ENCODE data around the gene DYSF. TPM values are rescaled to one million over a fixed set of nuclear protein-coding genes. Genes with fewer than 3 reads are reported as not detected.
A peak's percentile ranks its signal among the peaks of the same experiment; 100 is the strongest.

DYSF gene
- total RNA-seq, 1 donor = 3.5 TPM

- no peak overlapping the region for H3K4me3 ChIP-seq (ENCODE audit: low read depth, low read length)
- TF ChIP-seq, protein P1, sequence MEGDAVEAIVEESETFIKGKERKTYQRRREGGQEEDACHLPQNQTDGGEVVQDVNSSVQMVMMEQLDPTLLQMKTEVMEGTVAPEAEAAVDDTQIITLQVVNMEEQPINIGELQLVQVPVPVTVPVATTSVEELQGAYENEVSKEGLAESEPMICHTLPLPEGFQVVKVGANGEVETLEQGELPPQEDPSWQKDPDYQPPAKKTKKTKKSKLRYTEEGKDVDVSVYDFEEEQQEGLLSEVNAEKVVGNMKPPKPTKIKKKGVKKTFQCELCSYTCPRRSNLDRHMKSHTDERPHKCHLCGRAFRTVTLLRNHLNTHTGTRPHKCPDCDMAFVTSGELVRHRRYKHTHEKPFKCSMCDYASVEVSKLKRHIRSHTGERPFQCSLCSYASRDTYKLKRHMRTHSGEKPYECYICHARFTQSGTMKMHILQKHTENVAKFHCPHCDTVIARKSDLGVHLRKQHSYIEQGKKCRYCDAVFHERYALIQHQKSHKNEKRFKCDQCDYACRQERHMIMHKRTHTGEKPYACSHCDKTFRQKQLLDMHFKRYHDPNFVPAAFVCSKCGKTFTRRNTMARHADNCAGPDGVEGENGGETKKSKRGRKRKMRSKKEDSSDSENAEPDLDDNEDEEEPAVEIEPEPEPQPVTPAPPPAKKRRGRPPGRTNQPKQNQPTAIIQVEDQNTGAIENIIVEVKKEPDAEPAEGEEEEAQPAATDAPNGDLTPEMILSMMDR (IDR thresholded peaks at IDR 0.05; ENCODE audit: insufficient read depth, low read depth, low read length) = no peak
- DNase-seq (ENCODE audit: low read depth) = no peak
Measured at GRCh38 chr2:71715241-71715750, 261.9 kb downstream of the DYSF start.

- H3K4me3 ChIP-seq (ENCODE audit: low read depth, low read length) = no peak overlapping the region
- TF ChIP-seq, protein P1 (IDR thresholded peaks at IDR 0.05; ENCODE audit: insufficient read depth, low read depth, low read length) = no peak
- DNase-seq (ENCODE audit: low read depth) = no peak
Measured at GRCh38 chr2:71715951-71716696, 262.8 kb downstream of the DYSF start.

DNA sequence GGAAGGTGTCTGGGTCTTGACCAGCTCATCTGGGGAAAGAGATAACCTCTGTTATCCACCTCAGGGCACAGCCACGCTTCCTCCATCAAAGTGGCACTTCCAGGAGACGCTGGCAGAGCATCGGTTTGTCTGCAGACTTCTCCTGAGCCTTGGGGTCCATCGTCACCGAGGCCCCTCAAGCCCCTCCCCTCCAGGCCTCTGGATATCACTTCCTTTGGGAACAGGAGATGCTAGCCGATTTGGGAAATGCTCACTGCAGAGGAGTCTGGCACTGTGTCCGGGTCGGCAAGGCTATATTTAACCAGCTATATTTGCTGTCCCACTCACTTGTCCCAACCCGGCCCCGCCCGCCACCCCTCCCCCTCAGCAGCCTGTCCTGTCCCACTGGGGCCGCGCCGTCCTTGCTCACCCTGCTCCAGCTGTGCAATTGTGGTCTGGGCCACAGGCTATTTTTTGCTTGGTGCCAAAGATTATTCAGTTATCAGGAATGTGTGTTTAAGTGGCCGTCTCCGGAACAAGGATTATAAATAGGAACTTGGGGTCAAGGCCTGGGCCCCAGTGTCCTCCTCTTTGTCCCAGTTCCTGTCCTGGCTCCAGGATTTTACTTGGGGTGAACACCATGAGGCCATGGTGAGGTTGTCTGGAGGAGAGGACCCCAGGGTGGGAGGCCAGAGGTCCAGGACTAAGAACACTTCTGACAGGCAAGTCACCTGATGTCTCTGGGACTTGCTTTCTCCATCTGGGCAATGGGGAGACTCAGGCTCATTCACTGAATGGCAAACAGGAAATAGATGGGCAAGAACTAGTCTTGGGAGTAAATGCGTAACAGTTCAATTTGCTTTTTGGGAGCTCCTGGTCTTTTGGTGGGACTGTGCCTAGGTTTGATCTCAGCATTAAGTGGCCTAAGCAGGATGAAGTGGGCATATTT, 263.6 kb downstream of the DYSF start:
- TF ChIP-seq, protein P1 (IDR thresholded peaks at IDR 0.05; ENCODE audit: insufficient read depth, low read depth, low read length) = no peak
- H3K4me3 ChIP-seq (ENCODE audit: low read depth, low read length) = no peak overlapping the region
- peak; percentile 72 for DNase-seq (ENCODE audit: low read depth)

- TF ChIP-seq, protein P1 (IDR thresholded peaks at IDR 0.05; ENCODE audit: insufficient read depth, low read depth, low read length) = no peak
- no peak overlapping the region for H3K4me3 ChIP-seq (ENCODE audit: low read depth, low read length)
Measured at GRCh38 chr2:71718686-71719085, 265.3 kb downstream of the DYSF start.

DNA sequence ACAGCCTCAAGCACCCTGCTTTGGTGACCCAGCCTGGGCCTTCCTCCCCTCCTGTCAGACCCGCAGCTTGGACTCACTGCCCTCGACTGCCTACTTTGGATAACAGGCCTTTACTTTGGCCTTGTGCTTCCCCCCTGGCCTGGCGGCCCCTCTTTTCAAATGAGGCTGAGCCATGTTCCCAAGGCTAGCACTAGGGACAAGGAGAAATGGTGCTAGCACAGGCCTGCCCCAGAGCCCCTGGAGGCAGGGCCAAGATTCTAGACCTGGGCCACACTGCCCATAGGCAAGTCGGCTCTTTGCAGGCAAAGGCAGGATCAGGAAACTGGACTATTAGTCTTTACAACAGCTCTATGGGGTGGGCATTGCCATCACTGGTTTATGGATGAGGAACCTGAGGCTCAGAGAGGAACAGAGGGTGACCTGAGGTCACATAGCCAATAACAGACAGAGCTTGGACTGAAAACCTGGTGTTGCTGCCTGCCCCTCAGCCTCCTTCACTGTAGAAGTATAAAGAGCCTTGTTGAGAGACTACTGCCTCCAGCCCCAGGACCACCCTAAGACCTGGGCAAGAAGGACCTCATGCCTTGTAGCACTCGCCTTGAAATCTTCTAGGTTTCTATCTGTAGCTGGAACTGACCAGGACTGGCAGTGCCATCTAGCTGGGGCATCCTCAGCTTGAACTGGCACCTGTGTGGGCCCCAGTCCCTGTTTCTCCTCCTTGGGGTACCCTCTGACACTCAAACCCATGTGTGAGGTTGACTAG, 266.3 kb downstream of the DYSF start:
- DNase-seq (ENCODE audit: low read depth) = no peak
- TF ChIP-seq, protein P1 (IDR thresholded peaks at IDR 0.05; ENCODE audit: insufficient read depth, low read depth, low read length) = no peak

More at GRCh38 chr2:71718686-71719085, 265.3 kb downstream of the DYSF start:
- DNase-seq (ENCODE audit: low read depth) = no peak

DNA sequence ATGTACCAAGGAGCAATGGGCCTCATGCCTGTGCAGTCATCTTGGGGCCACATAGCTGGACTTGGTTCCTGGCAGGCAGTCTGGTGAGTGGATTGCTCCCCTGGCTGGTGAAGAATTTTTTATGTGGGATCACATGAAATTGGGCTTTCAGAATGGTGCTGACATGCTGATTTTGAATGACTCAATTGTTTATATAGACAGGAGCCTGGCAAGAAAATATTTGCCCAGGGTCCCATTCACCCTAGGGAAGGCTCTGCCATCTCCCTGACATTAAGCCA, 266.9 kb downstream of the DYSF start:
- no peak for DNase-seq (ENCODE audit: low read depth)
- TF ChIP-seq, protein P1 (IDR thresholded peaks at IDR 0.05; ENCODE audit: insufficient read depth, low read depth, low read length) = no peak
- H3K4me3 ChIP-seq (ENCODE audit: low read depth, low read length) = no peak overlapping the region

More for the DNA sequence above, 266.3 kb downstream of the DYSF start:
- no peak overlapping the region for H3K4me3 ChIP-seq (ENCODE audit: low read depth, low read length)
